GM18499 (cell line): ENCODE data around the gene BTBD8.

Experiments used
- ATAC-seq: cut with Tn5 transposase; IDR thresholded peaks from one replicate; pipeline ENCODE4 v1.9.1; 2021; ENCODE audit warnings: moderate number of reproducible peaks; ENCODE audit not compliant: insufficient read depth, unreplicated experiment

BTBD8 gene

DNA sequence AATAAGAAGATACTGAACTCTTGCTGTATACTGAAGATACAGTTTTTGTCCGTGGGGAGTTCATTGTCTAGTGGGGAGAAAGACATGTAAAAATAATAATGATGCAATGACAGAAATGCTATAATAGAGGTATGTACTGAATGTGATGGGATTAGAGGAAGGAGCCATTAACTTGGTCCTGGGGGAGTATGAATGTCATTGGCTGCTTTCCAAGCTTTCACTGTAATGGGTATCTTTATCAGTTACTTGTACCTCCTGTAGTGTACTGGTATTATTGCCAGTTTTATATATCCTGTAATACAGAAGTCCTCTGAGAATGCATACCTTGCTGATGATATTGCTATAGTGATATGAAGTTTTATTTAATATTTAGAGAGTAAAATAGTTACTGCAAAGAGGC lies 7.4 kb downstream of the BTBD8 start:
- no peak for ATAC-seq

DNA sequence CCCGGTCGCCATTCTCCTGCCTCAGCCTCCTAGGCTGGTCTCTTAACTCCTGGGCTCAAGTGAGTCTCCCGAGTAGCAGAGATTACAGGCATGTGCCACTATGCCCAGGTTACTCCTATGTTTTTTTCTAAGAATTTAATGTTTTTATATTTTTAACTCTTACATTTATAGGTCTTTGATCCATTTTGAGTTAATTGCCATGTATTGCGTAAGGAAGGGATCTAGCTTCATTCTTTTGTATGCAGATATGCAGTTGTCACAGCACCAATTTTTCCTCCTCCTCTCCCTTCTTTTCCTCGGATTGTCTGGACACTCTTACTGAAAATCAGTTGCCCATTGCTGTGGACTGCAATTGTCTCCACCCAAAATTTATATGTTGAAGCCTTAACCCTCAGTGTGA lies 11.5 kb downstream of the BTBD8 start:
- no peak for ATAC-seq

DNA sequence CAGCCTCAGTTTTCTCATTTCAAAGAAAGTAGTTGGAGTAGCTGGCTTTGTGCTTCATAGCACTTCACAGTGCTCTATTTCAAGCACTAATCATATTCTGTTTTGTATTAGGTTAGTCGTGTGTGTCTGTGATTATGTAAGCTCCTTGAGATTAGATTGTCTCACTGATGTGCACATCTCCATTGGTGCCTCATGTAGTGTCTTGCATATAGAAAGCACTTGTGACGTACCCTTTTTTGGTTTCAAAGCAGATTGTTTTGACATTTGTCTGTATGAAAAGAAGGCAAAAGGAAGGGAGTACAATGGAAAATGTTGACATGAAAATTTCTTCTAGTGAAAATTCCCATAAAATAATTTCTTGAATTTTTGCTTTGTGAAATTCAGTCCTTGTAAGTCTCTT lies 13.9 kb downstream of the BTBD8 start:
- ATAC-seq, result no peak

DNA sequence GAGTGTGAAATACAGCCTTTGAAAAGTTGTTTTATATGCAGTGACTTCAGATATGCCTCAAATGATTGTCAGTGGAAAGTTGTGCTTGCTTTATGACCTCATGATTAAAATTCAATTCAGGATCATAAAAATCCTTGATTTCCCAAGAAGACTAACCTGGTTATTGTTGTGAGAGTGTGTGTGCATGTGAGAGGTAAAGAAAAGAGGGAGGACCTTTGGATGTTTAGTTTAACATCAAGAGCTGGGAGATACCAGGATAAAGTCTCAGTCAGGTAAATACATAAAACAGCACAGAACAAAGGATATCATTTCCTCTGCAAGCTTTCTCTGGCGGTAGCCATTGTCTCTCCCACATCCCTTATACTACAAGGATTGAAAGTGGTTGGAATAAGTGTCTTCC lies 14.4 kb downstream of the BTBD8 start:
- ATAC-seq, result no peak

DNA sequence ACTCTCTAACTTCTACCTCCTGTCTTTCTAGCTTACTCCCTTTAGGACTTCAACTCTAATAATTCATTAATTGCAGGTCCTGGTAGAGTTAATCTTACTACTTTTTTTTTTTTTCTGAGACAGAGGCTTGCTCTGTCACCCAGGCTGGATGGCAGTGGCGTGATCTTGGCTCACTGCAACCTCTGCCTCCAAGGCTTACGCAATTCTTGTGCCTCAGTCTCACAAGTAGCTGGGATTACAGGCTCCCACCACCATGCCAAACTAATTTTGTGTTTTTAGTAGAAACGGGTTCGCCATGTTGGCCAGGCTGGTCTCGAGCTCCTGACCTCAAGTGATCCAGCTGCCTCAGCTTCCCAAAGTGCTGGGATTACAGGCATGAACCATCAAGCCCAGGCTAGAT lies 15.7 kb downstream of the BTBD8 start:
- ATAC-seq, result no peak

DNA sequence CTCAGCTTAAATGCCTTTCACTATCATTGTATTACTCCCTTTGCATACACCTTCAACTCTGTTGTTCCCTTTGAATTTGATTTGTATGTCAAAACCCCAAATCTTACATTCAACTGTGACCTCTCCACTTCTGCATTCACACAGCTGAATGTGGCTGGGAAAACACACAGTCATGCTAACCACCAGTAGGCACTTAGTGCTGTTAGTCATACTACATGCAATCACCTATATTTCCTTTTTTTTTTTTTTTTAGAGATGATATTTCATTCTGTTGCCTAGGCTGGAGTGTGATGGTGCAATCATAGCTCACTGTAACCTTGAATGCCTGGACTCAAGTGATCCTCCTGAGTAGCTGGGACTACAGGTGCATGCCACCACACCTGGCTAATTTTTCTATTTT lies 16.2 kb downstream of the BTBD8 start:
- ATAC-seq, result no peak

DNA sequence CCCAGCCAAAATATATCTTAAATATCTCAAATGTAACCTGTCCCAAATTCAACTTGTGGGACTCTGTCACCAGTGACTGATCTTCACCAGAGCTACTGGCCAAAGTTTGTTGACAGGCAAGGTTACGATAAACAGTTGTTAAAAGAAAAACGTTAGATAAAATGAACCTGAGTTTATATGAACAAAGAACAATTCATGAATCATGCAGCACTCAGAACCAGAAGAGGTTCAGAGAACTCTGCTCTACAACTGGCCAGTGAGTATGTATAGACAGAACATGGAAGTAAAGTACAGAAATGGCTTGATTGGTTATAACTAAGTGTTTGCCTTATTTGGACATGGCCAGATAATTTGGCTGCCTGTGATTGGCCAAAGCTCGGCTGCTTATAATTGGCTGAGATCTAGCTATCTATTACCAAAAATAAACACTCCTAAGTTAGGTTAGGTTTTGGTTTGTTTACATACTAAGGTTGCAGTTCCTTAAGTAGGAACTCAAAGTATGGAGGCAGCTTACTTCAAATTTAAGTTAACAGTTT lies 25.5 kb downstream of the BTBD8 start:
- ATAC-seq, result no peak

DNA sequence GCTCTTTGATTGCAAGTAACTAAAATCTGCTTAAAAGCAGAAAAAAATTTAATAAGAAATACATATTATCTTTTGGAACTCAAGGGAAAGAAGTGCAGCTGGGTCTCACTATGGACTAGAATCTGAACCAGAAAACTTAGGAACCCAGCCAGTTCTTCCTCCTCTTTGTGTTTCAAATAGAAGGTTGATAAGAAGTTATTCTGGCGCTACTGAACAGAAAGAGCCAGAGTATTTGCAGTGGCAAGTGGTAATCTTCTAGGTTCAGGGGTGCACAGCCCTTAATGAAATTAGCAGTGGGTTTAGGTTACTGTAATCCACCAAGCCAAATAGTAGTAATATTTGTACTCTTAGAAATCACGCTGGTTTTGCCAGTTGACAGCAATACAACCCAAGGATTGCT lies 28.5 kb downstream of the BTBD8 start:
- no peak for ATAC-seq

DNA sequence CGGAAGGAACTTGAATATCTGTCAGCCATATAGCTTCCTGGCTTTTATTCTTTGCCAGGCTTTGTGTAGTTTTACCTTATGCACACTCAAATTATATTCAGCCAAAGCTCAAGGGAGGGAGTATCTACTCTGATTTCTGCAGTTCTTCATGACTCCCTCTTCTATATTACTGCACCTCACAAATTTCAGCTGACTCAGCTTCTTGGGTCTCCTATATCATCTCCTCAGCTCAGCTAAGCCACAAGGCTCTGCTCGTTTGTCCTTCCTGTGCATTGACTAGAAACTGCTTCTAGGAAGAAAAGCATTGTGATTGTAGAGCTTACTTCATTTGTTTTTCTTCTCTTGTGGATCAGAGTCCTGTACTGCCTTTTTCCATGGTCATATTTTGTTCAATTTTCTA lies 37.4 kb downstream of the BTBD8 start:
- ATAC-seq, result no peak

DNA sequence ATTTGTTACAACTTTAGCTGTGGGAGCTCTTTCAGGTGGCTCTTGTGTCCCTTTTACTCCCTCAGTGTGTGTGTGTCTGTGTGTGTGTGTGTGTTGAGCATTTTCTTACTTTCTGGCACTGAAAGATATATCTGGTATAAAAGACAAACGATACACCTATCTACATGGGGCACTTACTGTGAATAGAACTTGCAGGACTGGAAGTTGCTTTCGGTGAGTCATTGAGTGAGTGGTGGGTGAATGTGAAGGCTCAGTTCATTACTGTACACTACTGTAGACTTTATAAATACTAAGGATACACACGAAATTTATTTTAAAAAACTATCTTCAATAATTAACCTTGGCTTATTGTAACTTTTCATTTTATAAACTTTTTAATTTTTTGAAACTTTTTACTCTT lies 38.7 kb downstream of the BTBD8 start:
- ATAC-seq, result no peak

DNA sequence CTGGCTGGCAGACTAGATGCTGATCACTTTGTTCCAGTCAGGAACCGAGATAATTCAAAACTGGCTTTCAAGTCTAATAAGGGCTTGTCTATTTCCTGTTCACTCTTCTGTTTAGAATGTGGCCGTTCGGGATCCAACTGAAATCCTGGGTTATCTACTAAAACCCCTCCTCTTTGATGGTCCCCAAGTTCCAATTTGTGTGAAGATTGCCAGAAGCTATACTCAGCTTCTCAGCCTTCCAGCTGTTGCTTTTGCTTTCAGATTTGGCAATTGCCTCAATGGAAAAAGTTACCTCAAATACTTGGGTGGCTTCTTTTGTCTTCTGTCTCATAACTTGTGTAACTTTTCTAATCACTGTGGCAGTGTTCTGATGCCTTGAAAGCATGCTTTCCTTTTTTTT lies 43.7 kb downstream of the BTBD8 start:
- no peak for ATAC-seq

DNA sequence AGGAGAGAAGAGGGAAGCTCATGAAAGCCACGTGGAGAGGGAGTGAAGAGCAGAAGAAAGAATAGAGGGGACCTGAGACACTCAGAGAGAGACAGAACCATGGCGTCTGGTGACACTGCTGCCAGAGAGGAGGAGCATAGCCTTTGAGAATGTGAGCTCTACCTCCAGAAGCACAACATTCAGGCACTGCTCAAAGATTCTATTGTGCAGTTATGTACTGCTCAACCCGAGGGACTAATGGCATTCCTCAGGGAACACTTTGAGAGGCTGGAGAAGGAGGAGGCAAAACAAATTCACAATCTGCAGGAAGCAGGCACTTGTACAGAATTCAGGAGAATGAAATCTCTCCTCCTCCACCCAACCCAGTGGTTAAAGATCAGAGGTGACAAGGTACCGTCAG lies 45.1 kb downstream of the BTBD8 start:
- ATAC-seq, result no peak

DNA sequence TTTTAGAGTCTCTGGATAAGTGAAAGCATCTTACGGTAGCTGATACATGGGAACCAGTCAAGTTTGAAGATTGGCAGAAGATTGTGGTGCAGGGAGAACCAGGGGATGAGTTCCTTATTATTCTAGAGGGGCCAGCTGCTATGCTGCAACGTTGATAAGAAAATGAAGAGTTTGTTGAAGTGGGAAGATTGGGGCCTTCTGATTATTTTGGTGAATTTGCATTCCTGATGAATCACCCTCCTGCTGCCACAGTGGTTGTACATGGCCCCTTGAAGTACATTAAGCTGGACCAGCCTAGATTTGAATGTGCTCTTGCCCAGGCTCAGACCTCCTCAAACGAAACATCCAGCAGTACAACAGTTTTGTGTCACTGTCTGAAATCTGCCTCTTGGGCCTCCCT lies 45.9 kb downstream of the BTBD8 start:
- ATAC-seq, result no peak

DNA sequence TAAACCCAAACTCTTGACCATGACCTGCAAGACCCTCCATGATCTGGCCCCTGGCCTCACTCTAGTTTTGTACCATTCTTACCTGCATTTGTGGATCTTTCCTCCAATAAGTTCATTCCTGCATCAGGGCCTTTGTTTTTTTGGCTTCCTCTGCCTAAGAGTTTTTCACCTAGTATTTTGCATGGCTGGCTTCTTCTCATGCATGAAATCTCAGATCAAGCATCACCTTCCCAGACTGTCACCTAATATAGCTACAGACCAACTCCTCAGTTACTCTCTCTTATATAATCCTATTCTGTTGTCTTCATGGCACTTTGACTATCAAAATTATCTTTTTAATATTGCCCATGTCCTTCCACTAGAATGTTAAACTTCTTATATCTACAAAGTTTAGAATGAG lies 54.2 kb downstream of the BTBD8 start:
- no peak for ATAC-seq

DNA sequence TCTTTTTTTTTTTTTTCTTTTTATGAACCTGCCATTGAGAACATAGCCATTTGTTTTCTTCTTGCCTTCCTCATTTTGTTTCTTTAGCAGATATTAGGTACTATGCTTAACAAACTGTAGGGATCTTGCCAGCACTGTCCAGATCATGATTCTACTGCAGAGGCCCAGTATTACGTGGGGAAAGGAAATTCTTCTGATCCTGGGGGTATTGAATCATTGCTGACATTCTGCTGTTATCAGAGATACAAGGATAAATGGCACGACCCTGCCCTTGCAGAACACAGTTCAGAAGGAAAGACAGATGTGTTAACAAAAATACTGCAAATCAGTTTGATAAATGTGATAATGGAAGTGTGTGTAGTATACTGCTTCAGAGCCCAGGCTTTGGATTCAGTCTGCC lies 56.2 kb downstream of the BTBD8 start:
- no peak for ATAC-seq

DNA sequence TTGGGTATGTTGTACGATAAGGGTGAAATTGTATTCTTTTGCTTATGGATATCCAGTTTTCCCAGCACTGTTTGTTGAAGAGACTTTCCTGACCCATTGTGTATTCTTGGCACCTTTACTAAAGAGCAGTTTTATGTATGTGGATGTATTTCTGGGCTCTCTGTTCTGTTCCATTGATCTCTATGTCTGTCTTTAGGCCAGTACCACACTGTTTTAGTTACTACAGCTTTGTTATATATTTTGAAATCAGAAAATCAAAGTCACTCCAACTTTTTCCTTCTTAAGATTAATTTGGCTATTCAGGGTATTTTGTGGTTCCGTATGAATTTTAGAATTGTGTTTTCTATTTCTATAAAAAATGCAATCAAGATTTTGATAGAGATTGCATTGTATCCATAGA lies 74.8 kb downstream of the BTBD8 start:
- no peak for ATAC-seq

DNA sequence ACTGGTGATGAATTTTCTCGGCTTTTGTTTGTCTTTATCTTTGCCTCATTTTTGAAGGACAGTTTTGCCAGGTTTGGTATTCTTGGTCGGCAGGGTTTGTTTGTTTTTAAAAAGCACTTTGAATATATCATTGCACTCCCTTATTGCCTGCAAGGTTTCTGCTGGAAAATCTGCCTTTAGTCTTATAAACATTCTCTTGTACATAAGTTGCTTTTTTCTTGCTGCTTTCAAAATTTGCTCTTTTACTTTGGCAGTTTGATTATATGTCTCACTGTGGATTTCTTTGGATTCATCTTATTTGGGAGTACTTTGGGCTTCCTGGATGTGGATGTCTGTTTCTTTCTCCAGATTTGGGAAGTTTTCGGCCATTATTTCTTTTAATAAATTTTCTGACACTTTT lies 79.4 kb downstream of the BTBD8 start:
- no peak for ATAC-seq

DNA sequence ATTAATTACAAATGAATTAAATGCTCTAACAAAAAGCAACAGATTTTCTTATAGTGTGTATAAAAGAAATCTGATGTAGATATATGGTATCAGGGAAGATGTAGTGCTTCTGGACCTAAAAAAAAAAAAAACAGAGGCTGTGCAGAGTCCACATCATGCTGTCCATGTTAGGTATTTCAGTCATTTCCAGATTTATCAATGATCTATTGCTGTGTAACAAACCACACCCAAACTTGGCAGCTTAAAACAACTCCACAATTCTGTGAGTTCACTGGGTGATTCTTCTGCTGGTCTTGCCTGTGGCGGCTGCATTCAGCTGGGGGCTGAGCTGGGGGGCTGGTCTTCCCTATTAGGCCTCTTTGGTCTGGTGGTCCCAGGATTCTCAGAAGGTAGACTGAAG lies 85.2 kb downstream of the BTBD8 start:
- no peak for ATAC-seq

DNA sequence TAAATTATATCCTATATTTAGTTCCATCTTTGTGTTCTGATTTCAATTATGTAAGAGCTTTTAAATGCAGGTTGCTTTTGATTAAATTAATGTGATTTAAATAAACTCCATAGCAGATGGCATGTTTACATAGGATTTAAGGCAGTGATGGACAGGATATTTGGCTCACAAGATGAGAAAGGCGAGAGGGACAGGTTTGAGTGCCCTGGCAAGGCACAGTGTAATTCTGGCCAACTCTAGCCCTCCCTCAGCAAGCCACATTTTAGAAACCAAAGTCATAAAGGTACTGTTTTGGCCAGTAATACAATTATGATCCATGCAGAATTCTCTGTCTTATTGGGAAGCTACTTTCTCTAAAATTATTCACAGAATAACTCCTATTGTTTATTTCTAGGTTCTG lies 87.0 kb downstream of the BTBD8 start:
- no peak for ATAC-seq

DNA sequence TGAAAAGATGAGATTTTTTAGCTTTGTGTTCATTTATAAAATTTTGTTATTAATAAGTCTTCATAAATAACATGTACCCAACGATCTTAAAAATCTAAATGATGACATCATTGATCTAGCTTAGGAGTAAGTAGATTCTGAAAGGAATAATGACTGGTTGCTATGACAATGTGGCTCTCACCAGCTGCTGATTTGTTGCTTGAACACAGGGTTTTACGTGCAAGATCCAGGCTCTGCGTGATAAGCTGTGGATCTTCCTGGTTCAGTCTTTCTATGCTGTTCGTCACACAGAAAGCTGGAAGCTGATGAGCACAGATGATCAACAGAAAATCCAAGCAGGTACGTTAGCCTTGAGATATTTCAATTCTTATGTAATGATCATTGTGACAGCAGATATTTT lies 88.5 kb downstream of the BTBD8 start:
- ATAC-seq, result no peak

DNA sequence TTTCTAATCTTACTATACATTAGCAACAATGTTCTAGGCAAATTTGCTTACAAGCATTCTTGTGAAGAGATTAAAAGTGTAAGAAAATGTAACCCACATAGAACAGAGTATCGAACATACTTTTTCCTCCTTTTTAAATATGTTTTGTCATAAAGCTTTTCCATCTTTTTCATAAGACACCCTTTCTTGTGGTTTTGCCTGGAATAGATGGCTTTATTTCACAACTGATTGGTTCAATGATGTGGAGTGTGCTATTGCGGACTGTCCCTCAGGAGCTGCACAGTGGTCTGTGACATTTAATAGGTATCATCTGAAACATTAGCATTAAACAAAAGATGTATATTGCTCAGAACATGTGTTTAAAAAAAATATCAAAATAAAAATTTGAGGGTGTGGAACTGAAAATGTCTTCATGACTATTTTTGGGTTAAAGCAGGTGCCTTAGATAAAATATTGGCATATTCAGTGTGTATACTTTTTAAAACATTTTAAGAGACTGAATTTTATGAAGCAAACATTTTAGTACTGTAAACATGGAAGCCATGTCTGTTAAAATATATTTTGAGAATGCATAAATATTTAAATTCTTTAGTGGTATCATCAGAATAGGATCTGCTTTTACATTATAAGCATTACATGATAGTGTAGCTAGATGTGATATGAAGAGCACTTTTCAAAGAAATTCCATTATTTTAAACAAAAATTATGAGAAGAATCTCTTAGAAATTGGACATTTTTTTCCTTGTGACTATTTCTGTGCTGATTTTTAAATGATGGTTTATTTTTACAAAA lies 89.3 kb downstream of the BTBD8 start:
- ATAC-seq, result no peak

DNA sequence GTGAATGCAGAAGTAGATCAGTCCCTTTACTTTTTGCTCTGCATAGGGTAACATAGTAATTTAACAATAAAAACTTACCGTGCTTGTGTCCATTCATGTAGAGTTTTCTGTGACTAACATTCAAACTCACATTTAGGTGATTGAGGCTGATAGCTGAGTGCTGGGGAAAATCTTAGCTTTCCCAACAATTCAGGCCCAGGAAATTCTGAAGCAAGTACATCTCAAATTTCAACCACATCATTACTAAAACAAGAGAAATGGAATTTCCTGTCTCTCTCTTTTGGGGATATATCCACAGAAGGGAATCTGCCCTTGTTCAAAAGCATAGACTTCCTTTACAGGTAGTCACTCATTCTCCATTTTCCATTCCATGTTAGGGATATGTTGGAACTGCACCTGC lies 104.5 kb downstream of the BTBD8 start:
- ATAC-seq, result no peak
